ENCODE results near the gene ATM. TPM values are rescaled to one million over a fixed set of nuclear protein-coding genes. Genes with fewer than 3 reads are reported as not detected.

Gene ATM
- total RNA-seq, 2 donors from 2014 or later, result 60.9 to 63.0 TPM

DNA sequence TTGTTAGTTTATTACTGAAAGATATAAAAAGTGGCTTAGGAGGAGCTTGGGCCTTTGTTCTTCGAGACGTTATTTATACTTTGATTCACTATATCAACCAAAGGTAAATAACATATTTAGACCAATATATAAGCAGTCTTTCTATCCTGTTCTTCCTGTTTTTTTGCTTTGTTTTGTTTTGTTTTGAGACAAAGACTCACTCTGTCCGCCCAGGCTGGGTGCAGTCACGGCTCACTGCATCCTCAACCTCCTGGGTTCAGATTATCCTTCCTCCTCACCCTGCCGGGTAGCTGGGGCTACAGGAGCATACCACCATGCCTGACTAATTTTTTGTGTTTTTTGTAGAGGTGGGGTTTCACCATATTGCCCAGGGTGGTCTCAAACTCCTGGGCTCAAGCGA lies 66.8 kb downstream of the ATM start:
- H3K9me3 ChIP-seq (ENCODE audit: control insufficient read depth, low read length), result peaks cover 4% of the 10 kb centered on the region
- no peaks in the 10 kb centered on the region for H3K27me3 ChIP-seq (ENCODE audit: control insufficient read depth, insufficient read depth, low read length, poor library complexity, severe bottlenecking)
- WGBS, 2 experiments (ENCODE audit: insufficient coverage in 1 of 2, insufficient read length in 1 of 2), result 92% methylated on average over 4 of the region's 6 CpGs; no CpG with 5 or more reads in 1 of the 2 experiments
- no peak overlapping the region for H3K9ac ChIP-seq (ENCODE audit: extremely low read depth, low read length, poor library complexity, severe bottlenecking)
- no peaks in the 10 kb centered on the region for H3K27me3 Mint-ChIP-seq (ENCODE audit: insufficient read depth)
- DNase-seq, result no peak
- no peaks in the 10 kb centered on the region for H3K9me3 Mint-ChIP-seq
- H3K36me3 ChIP-seq (ENCODE audit: control insufficient read depth, insufficient read depth, low read length), result peaks cover 48% of the 10 kb centered on the region
- H3K4me1 Mint-ChIP-seq, result no peaks in the 10 kb centered on the region
- H3K27ac Mint-ChIP-seq, result no peak overlapping the region
- no peak overlapping the region for H3K27ac ChIP-seq (ENCODE audit: low read depth, low read length)
- H3K4me3 ChIP-seq (ENCODE audit: low read length), result no peak overlapping the region
- TF ChIP-seq CTCF (conservative IDR thresholded peaks at IDR 0.05), result no peak
- no peak overlapping the region for H3K4me3 Mint-ChIP-seq
- H3K36me3 Mint-ChIP-seq (ENCODE audit: low read depth), result peaks cover 48% of the 10 kb centered on the region
- no peaks in the 10 kb centered on the region for H3K4me1 ChIP-seq (ENCODE audit: control insufficient read depth, insufficient read depth, low read length)

GRCh38 chr11:108293229-108293628 lies 70.4 kb downstream of the ATM start:
- Histone ChIP-seq H3K27ac (ENCODE audit: low read depth, low read length) (no peak overlapping the region), H3K4me3 (ENCODE audit: low read length) (no peak overlapping the region), H3K9ac (ENCODE audit: extremely low read depth, low read length, poor library complexity, severe bottlenecking) (no peak overlapping the region), H3K36me3 (ENCODE audit: control insufficient read depth, insufficient read depth, low read length) (peaks cover 40% of the 10 kb centered on the region), H3K4me1 (ENCODE audit: control insufficient read depth, insufficient read depth, low read length) (no peaks in the 10 kb centered on the region), H3K9me3 (ENCODE audit: control insufficient read depth, low read length) (no peaks in the 10 kb centered on the region), H3K27me3 (ENCODE audit: control insufficient read depth, insufficient read depth, low read length, poor library complexity, severe bottlenecking) (no peaks in the 10 kb centered on the region)
- Mint-ChIP-seq H3K9me3 (no peaks in the 10 kb centered on the region), H3K27ac (no peak overlapping the region), H3K4me3 (no peak overlapping the region), H3K4me1 (no peaks in the 10 kb centered on the region), H3K27me3 (ENCODE audit: insufficient read depth) (no peaks in the 10 kb centered on the region), H3K36me3 (ENCODE audit: low read depth) (peaks cover 35% of the 10 kb centered on the region)
- TF ChIP-seq CTCF (conservative IDR thresholded peaks at IDR 0.05), result no peak
- DNase-seq, result no peak
- 97 to 100% methylated on average over 2 to 3 of the region's 3 CpGs for WGBS, 2 experiments (ENCODE audit: insufficient coverage in 1 of 2, insufficient read length in 1 of 2)

DNA sequence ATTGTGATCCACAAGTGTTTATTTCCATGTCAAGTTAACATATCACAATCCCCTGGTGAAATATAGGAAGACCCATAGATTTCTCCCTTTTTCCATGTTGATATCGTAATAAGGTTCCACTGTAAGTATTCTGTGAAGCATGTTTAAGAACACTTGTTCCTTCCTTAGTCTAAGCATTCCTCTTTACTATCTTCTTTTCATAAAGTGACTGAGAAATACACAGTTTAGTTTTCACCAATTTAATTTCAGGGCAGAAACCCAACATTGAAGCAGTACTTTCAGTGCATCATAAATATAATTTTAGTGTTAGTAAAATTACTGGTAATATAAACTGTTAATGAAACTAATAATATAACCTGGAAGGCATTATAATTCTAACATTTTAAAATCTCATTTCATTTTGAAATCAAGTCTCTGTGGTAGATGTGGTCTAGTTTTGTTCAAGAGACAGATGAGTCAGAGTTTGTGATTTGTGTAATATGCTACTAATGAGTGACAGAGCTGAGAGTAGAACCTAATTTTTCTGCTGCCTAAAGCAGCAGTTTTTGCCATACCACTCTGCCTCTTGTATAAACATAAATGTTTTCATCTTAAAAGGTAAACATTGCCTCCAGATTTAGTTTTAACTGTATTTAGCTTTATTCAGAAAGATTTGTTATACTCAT lies 79.4 kb downstream of the ATM start:
- no peak for DNase-seq
- no peaks in the 10 kb centered on the region for H3K4me1 Mint-ChIP-seq
- no peaks in the 10 kb centered on the region for H3K9me3 Mint-ChIP-seq
- no peak for TF ChIP-seq CTCF (conservative IDR thresholded peaks at IDR 0.05)
- no peak overlapping the region for H3K27ac ChIP-seq (ENCODE audit: low read depth, low read length)
- H3K4me1 ChIP-seq (ENCODE audit: control insufficient read depth, insufficient read depth, low read length), result no peaks in the 10 kb centered on the region
- H3K9me3 ChIP-seq (ENCODE audit: control insufficient read depth, low read length), result no peaks in the 10 kb centered on the region
- no peak overlapping the region for H3K4me3 Mint-ChIP-seq
- no peaks in the 10 kb centered on the region for H3K27me3 Mint-ChIP-seq (ENCODE audit: insufficient read depth)
- H3K4me3 ChIP-seq (ENCODE audit: low read length), result no peak overlapping the region
- H3K36me3 Mint-ChIP-seq (ENCODE audit: low read depth), result peaks cover 52% of the 10 kb centered on the region
- H3K27me3 ChIP-seq (ENCODE audit: control insufficient read depth, insufficient read depth, low read length, poor library complexity, severe bottlenecking), result no peaks in the 10 kb centered on the region
- H3K27ac Mint-ChIP-seq, result no peak overlapping the region
- H3K36me3 ChIP-seq (ENCODE audit: control insufficient read depth, insufficient read depth, low read length), result peaks cover 55% of the 10 kb centered on the region
- 100% methylated on average over 1 of the region's 1 CpG for WGBS, 2 experiments (ENCODE audit: insufficient coverage in 1 of 2, insufficient read length in 1 of 2)
- H3K9ac ChIP-seq (ENCODE audit: extremely low read depth, low read length, poor library complexity, severe bottlenecking), result no peak overlapping the region
